Measurements from ENCODE around the gene MOK.

GRCh38 chr14:102330806-102331205 lies 25.8 kb upstream of the MOK start:
- no peak for TF ChIP-seq CTCF (IDR thresholded peaks at IDR 0.05 in 4 of 5, conservative IDR thresholded peaks at IDR 0.05 in 1 of 5)
- no peak for TF ChIP-seq POLR2A (IDR thresholded peaks at IDR 0.05)
